Measurements from ENCODE around the gene DOCK8.

- no peak for TF ChIP-seq CTCF (IDR thresholded peaks at IDR 0.05 in 8 of 11, conservative IDR thresholded peaks at IDR 0.05 in 3 of 11)
- TF ChIP-seq POLR2A (IDR thresholded peaks at IDR 0.05): no peak
- TF ChIP-seq POLR2AphosphoS5 (IDR thresholded peaks at IDR 0.05): no peak
Measured at GRCh38 chr9:414595-414994, 199.9 kb downstream of the DOCK8 start.
